AG04449 (cell line): Measurements from ENCODE around the gene ARAP2.

Source experiments
- CTCF ChIA-PET: fragments of 350-600 bp; formaldehyde crosslinking; extraction: SDS; loops from one replicate; lab custom pipeline; 2021; ENCODE audit warnings: antibody characterized with exemption; lab: Yijun Ruan, JAX
- POLR2A ChIA-PET: fragments of 400-600, 350-600 bp; formaldehyde crosslinking; extraction: SDS; loops from one replicate; lab custom pipeline; 2020; ENCODE audit warnings: antibody characterized with exemption, inconsistent platforms; lab: Yijun Ruan, JAX
- DNase-seq: peaks from one replicate; pipeline ENCODE4 v3.0.0-alpha.2; 2010; ENCODE audit warnings: low read depth, low spot score
- H3K4me3 ChIP-seq: 2 replicates; pipeline ENCODE4 v1.5.1; 2011; ENCODE audit warnings: low read depth, mild to moderate bottlenecking, control low read depth, low read length
- CTCF ChIP-seq: IDR thresholded peaks from one replicate; pipeline ENCODE4 v1.5.1; 2011; ENCODE audit warnings: mild to moderate bottlenecking, moderate library complexity, low read length, control low read depth, inconsistent platforms; ENCODE audit not compliant: insufficient read depth; ENCODE audit errors: missing control alignments

Gene ARAP2

DNA sequence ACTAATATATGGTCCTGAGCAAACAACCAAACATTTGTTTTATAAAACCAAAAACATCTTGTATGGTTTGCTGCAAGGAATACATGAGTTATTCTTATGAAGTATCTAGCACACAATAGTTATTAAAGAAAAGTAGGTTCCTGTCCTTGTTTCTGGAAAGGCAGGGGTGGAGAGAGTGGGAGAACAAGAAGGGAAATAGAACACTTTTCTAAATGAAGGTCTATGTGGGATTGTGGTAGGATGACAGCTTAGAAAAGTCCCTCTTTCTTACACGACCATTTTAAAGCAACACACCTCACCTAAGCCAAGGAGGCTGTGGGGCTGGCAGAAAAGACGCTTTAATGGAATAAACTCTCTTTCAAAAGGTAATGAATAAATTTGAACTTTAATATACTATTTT, 164.6 kb downstream of the ARAP2 start:
- no peak for DNase-seq
- no peak for TF ChIP-seq CTCF
- no peak overlapping the region for H3K4me3 ChIP-seq
- ChIA-PET POLR2A (no interaction called here), CTCF (no interaction called here)

- DNase-seq: no peak
- CTCF ChIA-PET: no interaction called here
- no peak for TF ChIP-seq CTCF
- no peak overlapping the region for H3K4me3 ChIP-seq
- POLR2A ChIA-PET: no interaction called here
Observed at GRCh38 chr4:36078319-36078718, 166.0 kb downstream of the ARAP2 start.

- no peak for TF ChIP-seq CTCF
- DNase-seq: no peak
- ChIA-PET CTCF (no interaction called here), POLR2A (no interaction called here)
- no peak overlapping the region for H3K4me3 ChIP-seq
Observed at GRCh38 chr4:36072529-36072928, 171.8 kb downstream of the ARAP2 start.

- no peak for DNase-seq
- no peak overlapping the region for H3K4me3 ChIP-seq
- ChIA-PET POLR2A (no interaction called here), CTCF (no interaction called here)
- TF ChIP-seq CTCF: no peak
Observed at GRCh38 chr4:36067116-36067515, 177.2 kb downstream of the ARAP2 start.

- no peak overlapping the region for H3K4me3 ChIP-seq
- no peak for DNase-seq
- TF ChIP-seq CTCF: no peak
- POLR2A ChIA-PET: no interaction called here
- CTCF ChIA-PET: no interaction called here
Observed at GRCh38 chr4:36065274-36065871, 178.9 kb downstream of the ARAP2 start.

DNA sequence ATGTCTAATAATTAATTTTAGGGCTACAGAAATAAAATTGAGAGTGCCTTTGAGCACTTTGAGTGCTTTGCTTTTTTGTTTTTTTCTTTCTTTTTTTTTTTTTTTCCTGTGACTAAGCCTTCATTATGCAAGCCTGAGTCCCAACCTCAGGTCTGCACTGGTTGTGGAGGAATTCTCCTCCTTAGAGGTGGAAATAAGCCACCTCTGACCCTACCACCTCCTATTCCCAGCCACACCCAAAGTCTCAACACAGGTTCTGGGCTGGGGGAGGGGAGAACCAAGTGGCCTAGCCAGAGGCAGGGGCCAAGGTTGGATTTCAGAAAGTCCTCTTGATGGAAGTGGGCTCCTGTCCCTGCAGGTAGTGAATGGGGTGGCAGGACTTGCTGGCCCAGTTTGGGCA, 180.2 kb downstream of the ARAP2 start:
- ChIA-PET POLR2A (no interaction called here), CTCF (no interaction called here)
- H3K4me3 ChIP-seq: no peak overlapping the region
- no peak for DNase-seq
- no peak for TF ChIP-seq CTCF
